HG02642 (cell line): Measurements from ENCODE around the gene HAO2.
"Not testable (repeated sequence)": the region's sequence is repeated elsewhere in the genome, so short reads cannot be mapped to it uniquely, and the experiment has no call there.

Experiments used
- ATAC-seq: cut with Tn5 transposase; IDR thresholded peaks from one replicate; pipeline ENCODE4 v1.9.1; 2021; ENCODE audit warnings: mild to moderate bottlenecking; ENCODE audit not compliant: unreplicated experiment, poor library complexity

The HAO2 gene

DNA sequence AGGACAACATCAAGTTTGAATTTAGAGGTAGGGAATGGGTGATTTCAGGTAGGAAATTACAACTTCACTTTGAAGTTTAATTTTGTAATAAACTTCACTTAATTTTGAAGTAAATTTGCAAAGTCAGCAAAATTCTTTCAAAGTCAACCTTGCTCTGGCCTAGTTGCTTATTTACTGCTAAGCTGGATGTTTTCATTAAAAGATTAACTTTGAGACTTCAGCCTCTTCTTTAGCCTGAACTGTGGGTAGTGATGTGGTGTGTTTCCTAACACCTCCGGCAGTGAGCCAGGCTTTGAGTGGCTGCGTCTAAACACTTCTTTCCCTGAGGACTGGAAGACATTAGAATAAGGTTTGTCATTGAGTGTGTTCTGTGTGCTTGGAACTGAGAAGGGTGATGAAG, at the start of gene HAO2:
Gene HAO2, plus strand, starts transcription at position 232 of the 400 bp plus-strand sequence. CDS start 12,301 bp downstream, outside the sequence.
- ATAC-seq = no peak

DNA sequence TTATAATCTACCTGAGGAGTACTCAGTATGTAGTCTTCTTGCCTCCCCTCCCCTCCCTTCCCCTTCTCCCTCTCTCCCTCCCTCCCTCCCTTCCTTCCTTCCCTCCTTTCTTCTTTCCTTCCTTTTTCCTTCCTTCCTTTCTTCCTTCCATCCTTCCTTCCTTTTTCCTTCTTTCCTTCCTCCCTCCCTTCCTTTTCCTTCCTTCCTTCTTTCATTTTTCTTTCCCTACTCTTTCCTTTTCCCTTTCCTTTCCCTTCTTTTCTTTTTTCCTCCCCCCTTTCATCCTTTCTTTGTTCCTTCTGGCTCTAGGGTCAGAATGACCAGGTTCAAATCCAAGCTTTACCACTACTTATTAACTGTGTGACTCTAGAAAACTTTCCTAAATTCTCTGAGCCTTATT, 48.5 kb upstream of the HAO2 start:
- ATAC-seq = no peak

DNA sequence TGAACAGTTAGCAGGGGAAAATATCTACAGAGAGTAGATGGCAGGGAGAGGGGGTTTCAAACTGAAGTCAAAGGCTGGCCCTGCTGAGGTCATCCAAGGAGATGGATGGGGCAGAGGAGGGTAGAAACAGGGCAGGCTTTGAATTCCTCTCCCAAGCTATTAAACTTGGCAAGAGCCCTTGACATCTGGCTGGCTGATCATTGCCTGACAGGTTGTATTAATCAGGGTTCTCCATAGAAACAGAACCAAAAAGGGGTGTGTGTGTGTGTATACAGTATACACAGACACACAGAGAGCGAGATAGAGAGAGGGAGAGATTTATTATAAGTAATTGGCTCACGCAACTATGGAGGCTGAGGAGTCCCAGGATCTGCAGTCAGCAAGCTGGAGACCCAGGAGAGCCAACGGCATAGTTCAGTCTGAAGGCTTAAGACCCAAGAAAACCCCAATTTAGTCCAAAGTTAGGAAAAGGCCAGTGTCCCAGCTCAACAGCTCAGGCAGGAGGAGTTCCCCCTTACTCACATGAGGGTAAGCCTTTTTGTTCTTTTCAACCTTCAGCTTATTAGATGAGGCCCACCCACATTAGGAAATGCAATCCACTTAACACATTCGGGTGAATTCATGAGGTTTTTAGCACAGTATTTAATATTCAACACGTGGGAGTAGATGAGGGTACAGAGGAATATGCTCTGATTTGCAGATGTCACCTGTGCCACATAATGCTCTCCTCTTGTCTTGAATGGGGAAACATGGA, 46.7 kb upstream of the HAO2 start:
- ATAC-seq = no peak

DNA sequence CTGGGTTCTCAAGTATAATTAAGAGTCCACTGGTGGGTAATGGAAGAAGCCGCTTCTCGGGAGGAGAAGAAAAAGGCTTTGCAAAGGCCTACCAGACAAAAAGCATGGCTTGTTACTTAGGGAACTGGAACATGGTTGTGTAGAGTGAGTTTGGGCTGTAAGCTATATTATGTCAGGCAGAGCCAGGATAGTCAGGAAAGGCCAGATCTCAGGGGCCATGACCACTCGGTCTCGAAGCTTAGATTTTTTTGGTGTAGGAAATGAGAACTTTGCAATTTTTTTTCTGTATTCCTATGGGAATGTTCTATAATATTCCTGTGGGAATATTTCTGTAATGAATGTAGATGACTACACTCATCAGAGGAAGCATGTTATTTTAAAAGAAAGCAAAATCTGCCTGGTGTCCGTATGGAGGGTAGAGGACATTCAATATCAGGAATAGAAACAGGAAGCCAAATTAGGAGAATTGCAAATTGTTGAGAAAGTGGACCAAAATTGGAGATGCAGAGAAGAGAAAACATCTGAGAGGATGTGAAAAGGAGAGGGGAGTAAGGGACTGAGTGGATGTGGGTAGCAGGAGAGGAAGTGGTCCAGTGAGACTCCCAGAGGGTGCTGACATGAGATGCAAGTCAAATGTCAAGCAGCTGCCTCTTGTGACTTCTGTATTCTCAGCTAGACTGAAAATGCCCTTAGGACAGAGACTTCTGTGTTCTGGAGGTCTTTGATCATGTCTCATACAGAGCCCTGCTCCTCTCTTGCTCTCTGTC, 45.2 kb upstream of the HAO2 start:
- ATAC-seq = peak; percentile 86

DNA sequence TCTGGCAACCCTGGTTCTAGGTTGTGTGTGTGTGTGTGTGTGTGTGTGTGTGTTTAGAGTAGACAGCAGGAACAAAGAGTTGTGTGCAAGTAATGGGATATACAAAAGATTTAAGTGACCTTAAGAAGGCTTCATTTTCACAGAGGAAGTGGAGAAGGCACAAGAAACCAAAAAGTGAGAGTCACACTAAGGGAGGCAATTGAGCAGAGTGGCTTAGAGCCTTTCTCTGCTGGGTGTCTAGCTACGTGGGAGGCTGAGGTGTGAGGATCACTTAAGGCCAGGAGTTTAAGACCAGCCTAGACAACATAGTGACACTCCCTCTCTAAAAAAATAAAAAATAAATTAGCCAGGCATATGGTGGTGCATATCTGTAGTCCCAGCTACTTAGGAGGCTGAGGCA, 44.4 kb upstream of the HAO2 start:
- no peak for ATAC-seq

DNA sequence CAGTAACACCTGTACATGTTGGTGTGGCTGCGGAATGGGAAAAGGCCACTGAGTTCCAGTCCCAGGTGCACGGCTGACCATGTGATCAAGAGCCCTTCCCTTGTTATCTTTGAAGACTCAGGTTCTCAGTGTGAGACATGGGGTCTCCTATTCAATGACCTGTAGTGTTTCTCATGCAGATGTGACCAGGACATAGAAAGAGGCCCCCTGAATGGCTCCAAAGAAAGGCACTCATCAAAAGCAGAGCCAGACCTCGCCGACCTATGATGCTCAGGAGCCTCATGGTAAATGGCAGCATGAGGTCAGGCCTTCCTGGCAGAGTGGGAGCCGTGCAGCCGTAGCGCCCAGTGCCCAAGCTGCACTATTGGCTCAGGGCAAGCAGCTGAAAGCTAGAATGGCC, 42.3 kb upstream of the HAO2 start:
- ATAC-seq = no peak

DNA sequence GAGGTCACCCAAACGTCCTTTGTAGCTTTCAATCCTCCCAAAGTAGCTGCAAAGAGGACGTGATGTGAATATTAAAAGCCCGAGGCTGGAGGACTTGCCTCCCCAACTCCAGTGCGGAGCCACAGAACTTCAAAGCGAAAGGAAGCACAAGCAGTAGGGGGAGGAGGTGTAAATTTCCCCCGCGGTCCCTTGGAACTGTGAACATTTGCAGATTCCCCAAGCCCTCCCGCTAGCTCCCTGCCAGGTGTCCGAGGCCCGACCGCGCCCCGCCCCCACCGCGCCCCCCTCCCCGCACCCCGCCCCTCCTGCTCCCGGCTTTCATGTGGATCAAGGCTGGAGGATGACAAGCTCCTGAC, 41.5 kb upstream of the HAO2 start:
- ATAC-seq = peak; percentile 22

DNA sequence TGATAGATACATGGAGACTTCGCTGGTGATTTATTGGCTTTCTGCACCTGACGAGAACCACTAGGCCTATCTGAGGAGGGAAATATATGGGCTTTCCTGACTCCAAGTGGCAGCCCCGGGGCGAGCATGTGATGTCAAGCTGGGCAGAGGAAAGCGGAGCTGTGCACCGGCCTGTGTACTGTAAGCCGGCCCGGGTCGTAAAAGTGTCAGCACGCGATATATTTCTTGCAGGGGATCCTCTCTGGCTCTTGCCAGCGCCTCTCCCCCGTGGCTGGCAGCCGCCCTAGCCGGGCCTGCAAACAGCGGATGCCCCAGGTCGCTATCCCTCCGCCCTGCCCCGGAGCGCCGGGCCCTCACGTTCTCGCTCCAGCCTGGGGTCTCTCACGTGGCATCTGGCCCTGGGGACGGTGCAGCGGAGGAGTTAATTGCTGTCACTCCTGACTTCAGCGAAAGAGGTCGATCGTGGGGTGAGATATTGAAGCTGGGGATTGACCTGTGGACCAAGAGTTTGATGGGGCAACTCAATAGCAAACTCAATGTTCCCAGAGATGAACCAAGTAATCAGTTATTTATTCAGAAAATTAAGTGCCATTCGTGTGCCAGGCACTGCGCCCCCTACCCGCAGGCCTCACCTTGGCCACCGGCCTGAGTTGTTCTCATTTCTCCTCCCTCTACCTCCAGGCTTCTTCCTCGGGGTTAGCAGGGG, 41.0 kb upstream of the HAO2 start:
- ATAC-seq = peak; percentile 37

DNA sequence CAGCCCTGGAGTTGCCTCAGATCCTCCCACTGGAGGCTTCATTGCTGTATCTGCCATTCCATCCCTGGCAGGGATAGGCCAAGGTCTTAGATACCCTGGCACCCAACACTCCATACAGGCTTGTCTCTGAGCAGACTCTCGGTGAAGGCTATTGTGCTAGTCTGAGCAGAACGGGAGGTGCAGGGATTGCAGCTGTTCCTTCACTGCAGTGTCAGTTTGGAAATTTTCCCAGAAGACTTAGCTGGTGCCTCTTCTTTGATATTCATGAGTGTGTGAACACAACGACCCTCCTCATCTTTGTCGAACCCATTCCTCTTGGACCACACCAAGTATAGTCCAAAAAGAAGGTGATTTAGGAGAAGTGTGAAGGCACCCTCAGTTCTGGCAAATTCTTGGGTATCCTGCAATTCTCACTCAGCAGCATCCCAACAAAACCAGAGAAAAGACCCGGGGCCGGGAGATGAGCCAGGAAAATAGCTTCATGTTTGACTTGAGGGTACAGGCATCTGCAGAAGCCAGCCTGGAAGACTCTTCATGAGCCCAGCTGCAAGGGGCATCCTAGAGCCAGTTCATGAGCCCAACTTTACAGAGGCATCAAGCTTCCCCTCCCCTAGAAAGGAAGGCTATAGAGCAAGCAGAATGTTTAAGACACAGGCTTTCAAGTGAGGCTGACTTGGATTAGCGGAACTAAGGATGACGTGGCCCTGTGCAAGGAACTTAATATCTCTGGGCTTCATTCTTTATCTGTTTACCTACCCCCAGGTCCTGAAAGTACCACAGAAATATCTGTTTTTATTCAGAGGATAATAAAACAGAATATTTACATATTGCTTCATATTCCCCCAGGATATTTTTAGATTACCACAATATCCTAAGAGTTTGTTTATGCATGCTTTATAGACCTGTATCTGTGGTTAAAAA, 38.8 kb upstream of the HAO2 start:
- ATAC-seq = no peak

DNA sequence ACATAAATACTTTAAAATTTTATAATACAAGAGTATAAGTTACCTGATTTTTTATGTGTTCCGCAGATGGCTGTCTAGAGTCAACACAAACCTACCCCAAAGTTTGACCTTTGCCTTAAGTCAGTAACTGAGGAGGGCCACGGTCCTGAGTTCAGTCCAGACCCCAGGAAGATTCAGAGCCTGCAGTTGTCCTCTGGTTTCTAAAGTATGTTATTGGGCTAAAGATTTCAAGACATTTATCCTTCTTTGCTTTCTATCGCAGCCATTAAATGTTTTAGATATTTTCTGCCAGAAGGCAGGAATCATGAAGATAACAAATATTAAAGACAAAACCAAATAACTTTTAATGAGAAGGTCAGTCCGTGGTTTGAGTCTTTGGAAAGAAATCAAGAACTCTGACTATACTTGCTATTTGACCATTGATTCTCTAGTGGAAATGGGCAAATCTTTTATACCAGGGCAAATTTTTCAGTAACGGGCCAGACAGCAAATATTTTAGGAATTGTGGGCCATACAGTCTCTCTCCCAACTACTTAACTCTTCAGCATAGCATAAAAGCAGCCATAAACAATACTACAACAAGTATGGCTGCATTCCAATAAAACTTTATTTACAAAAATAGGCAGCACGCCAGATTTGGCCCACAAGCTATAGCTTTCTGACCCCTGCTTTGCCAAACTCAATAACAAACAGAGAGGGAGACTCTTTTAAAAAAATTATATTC, 38.0 kb upstream of the HAO2 start:
- no peak for ATAC-seq

DNA sequence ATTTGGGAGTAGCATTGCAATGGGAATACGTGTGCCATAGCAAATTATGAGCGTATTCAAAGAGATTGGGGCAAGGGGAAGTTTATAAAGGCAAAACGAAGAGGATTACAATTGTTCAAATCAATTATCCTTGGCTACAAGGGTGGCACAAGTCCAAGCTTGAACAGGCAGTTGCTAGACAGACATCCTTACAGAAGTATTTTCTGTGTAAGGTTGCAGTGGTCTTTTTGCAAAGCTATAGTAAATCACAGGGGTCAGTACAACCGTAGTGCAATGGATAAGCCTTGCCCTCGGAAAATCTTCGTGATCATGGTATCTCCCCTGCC, 37.4 kb upstream of the HAO2 start:
- ATAC-seq = no peak

DNA sequence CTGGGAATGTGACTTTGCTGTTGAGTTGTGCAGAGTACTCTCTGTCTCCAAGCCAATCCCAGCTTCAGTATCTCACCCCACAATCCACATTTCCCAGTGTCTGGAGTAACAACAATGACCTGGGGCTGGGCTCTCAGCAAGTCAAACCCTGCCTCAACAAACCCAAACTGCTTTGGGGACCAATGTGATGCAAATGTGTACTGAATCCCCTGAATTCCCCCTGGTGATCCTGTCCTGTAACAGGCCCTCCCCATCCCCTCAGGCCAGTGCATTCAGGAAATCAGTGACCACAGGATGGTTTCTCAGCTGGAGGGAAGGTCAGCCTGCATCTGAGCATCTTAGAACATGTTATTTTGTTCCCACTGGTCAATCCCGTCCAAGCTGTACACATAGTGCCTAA, 36.7 kb upstream of the HAO2 start:
- no peak for ATAC-seq

DNA sequence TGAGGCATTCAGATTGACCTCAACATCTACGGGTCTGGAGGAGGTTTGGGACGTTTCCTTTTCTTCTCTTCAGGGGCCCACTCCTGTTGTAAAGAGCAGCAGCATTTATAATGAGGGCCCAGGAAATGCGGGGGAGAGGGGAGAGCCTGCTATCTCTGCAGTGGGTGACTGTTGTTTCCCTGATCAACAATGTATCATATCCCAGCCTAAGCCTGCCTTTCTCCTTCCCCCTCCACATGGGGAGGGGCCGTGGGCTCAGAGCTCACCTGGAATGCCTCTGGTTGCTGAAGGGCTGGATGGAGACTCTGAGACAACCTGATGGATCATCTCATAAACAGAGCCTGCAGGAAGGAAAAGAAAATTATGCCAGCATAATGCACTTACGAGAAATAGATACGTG, 36.0 kb upstream of the HAO2 start:
- no peak for ATAC-seq

DNA sequence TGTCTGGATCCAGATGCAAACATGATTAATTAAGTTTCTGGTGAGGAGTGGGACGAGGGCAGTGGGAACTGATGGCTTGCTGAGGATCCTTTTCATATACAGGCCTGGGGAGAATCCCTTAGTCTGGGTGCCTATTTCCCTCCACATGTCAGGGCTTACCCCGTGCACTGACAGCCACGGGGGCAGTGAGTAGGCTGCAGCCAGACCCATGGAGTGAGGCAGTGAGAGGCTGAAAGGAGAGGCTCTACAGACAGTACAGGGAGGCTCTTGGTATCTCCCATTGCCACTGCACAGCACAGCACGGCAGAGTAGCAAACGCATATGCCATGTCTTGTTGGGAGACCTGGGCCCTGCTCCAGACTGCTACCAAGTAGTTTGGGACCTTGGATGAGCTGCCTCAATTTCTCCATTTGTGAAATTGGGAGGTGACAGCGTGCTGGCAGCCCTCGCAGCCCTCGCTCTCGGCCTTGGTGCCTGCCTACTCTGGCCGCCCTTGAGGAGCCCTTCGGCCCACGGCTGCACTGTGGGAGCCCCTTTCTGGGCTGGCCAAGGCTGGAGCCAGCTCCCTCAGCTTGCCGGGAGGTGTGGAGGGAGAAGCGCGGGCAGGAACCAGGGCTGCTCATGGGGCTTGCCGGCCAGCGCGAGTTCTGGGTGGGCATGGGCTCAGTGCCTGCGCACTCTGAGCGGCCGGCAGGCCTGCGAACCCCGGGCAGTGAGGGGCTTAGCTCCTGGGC, 35.3 kb upstream of the HAO2 start:
- no peak for ATAC-seq

DNA sequence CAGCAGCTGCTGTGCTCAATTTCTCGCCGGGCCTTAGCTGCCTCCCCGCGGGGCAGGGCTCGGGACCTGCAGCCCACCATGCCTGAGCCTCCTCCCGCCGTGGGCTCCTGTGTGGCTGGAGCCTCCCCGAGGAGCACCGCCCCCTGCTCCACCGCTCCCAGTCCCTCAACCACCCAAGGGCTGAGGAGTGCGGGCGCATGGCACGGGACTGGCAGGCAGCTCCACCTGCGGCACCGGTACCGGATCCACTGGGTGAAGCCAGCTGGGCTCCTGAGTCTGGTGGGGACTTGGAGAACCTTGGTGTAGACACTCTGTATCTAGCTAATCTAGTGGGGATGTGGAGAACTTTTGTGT, 34.7 kb upstream of the HAO2 start:
- ATAC-seq = not testable (repeated sequence)

DNA sequence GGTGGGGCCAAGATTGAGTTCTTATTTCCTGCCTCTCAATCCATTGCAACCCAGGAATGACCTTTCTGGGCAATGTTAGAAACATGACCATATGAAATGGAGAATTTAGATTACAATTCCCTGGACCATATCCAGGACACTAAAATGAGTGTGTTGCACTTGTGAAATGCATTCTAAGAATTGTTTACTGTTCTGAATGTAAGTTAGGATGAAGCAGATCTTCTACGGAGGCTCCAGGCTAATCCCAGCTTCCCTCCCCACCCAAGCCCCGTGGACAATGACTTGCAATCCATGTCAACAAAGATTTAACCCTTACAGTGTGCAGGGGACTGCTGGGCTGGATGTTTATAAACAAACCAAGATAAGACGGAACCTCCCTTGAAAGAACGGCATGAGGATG, 31.7 kb upstream of the HAO2 start:
- no peak for ATAC-seq

DNA sequence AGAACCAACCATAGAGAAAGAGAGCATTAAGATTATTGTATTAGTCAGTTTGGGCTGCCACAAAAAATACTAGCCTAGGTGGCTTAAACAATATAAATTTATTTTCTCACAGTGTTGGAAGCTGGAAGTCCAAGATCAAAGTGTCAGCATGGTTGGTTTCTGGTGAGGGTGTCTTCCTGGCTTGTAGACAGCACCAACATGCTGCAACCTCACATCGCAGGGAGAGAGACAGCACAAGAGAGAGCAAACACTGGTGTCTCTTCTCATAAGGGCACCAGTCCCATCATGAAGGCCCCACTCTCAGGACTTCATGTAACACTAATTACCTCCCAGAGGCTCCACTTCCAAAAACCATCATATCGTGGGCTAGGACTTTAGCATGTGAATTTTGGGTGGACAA, 30.6 kb upstream of the HAO2 start:
- no peak for ATAC-seq

DNA sequence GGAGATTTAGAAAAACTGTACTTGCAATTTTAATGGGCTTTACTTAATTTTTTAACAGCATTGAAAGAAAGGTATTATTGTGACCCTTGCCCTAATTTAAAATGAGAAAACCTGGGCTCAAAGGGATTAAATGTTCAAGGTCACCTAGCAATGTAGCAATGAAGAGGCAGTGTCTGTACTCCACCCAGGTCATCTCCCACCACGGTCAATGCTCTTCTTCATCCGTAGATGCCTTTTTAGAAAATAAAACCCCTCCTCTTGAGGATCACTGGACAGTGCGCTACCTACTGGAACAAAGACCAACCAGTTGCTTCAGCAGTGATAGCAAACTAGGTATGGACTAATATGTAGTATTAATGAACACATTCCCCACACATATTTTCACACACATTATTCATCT, 29.8 kb upstream of the HAO2 start:
- no peak for ATAC-seq

DNA sequence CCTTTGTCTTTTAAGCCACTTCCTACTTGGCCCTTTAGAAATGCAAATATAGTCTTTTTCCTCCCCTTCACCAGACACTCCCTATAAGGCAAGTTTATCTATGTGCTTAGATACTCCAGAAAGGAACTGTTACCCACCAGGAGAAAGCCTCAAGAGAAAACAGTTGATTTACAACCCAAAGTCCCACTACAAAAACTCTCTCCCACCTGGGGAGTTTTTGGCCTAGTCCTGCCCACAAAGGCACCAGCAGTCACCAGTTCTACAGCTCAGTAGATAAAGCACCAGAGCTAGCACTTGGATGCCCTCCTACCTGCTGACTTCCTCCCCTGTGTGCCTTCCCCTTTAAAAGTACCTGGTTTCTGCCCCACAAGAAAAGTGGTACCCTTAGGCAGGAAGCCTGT, 27.7 kb upstream of the HAO2 start:
- no peak for ATAC-seq
